HFF-Myc (cell line): ENCODE data around the gene ADARB2.

Experiments
- DNase-seq: peaks from one replicate; pipeline ENCODE4 v3.0.0-alpha.2; 2011; ENCODE audit warnings: low read depth; ENCODE audit errors: extremely low read depth
- H3K4me3 ChIP-seq: replicated peaks from 2 replicates; pipeline ENCODE4 v1.5.1; 2011; ENCODE audit warnings: low read depth, mild to moderate bottlenecking, control low read depth, low read length
- TF ChIP-seq, protein P1 (sequence below): IDR thresholded peaks from 2 replicates; pipeline ENCODE4 v1.5.1; 2012; ENCODE audit warnings: mild to moderate bottlenecking, low read depth, low read length, control low read depth; ENCODE audit errors: missing control alignments

ADARB2 gene

DNA sequence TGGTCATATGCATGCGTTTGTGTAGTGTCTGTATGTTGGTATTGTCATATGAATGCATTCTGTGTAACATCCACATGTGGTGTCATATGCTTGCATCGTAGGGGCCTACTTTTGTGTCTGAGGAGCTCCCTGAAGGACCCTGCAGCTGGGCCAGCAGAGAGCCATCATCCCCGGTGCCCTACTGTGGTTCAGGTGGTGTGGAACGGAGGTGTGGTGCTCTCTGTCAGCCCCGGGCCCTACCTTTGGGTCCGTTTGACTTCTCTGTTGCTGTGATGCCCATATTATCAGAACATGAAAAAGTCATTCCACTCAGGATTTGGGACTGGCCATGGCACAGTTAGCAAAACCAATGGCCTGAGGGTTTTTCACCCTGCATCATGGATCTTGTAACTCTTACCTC, 217.9 kb downstream of the ADARB2 start:
- no peak for DNase-seq
- no peak overlapping the region for H3K4me3 ChIP-seq
- TF ChIP-seq, protein P1, sequence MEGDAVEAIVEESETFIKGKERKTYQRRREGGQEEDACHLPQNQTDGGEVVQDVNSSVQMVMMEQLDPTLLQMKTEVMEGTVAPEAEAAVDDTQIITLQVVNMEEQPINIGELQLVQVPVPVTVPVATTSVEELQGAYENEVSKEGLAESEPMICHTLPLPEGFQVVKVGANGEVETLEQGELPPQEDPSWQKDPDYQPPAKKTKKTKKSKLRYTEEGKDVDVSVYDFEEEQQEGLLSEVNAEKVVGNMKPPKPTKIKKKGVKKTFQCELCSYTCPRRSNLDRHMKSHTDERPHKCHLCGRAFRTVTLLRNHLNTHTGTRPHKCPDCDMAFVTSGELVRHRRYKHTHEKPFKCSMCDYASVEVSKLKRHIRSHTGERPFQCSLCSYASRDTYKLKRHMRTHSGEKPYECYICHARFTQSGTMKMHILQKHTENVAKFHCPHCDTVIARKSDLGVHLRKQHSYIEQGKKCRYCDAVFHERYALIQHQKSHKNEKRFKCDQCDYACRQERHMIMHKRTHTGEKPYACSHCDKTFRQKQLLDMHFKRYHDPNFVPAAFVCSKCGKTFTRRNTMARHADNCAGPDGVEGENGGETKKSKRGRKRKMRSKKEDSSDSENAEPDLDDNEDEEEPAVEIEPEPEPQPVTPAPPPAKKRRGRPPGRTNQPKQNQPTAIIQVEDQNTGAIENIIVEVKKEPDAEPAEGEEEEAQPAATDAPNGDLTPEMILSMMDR, result no peak

DNA sequence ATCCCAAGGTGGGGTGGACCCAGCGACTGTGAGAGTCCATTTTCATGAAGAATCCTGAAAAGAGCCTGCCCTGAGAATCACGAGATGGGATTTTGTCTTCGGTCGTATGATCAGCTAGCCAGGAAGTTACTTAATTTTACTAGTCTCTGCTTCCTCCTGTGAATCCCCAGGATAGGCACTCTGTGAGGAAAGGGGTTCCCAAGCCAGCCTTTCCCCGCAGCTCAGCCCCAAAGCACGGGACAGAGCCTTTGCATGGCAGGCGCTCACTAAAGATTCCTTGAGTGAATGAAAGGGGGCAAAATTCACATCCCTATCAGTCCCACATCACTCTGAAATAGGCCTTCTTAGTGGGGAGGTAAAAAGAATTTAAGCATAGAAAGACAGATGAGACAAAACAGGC, 219.6 kb downstream of the ADARB2 start:
- no peak overlapping the region for H3K4me3 ChIP-seq
- no peak for DNase-seq
- TF ChIP-seq, protein P1, result no peak

DNA sequence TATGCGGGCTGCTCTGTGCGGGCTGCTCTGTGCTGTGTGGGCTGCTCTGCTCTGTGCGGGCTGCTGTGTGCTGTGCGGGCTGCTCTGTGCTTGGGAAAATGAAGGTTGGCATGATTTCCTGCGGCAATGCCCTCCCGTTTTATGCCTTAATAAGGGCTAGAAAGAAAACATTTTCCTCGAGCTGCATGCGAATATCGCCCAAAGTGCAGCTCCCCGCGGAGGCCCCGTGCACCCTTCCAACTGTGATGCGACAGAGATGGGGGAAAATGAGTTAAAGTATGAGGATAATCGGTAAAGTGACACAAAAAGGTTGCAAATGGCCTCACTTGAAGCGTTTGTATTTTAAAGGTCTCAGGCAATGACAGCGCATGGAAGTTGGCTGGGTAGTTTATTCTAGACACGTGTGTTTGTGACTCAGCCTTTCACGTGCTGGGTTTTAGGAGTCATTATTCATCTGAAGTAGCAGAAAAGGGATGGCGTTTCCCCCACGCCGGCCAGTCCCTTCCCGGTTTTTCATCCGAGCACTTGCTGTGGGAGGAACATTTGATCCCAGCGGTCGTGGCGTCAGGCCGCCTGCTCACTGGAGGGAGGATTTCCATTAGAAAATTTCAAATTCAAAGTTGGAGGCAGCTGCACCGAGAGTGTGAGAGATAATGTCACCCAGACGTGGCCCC, 220.7 kb downstream of the ADARB2 start:
- H3K4me3 ChIP-seq, result no peak overlapping the region
- TF ChIP-seq, protein P1, result no peak
- DNase-seq, result no peak

DNA sequence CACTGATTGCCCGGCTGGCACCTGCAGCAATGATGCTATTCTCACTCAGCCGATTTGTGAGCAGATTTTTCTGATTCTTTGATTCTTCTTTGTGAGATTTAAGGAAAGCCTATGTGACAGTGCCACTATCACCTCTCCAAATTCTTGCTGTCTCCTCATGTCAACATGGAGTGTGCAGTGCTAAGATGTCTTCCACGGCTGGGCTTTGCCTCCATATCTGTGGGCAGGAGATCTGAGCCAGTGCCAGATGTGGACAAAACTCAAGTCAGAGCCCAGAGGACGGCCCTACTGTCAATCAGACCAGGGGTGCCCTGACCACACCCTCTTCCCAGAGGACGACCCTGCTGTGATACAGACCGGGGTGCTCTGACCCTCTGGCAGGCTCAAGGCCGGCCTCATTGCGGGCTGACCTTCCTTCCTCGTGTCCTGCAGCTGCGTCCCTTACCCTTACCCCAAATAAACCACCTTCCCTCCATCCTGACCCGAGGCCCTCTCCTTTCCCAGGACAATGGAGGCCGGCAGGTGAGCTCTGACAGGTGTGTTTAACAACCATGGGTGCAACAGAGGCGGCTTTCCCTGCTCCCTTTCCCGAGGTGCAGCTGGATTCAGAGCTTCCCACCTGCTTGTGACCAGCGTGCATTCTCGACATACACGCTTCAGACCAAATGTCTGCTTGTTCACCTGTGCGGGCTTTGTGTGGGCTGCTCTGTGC, 221.4 kb downstream of the ADARB2 start:
- no peak for DNase-seq
- H3K4me3 ChIP-seq, result no peak overlapping the region
- TF ChIP-seq, protein P1, result no peak

DNA sequence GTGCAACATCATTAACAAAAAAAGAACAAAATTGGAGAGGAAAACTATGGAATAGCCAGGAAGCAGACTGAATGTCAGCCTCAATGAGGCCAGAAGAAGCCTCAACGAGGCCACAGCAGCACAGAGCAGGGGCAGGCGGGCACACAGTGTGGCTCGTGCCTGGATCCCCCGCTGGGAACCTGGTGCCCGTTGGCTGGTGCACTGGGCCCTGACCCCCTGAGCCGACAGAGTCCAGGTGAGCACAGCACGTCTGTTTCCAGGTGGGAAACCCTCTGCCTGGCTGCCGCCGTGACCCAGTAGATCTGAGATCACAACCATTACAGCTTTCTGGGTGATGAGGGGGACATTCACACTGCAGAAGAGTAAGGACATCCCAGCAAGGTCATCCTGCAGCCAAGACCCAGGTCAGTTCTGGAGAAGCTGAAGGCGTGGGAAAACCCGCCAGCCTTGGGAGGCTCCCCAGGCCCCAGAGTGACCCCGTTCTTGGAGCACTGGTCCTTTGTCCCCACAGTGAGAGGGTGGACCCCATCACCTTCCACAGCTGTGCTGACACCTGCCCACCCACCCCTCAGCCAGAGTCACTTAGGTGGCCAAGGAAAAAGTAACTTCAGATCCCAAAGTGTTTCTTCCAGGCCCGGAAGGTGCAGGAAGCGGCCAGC, 222.1 kb downstream of the ADARB2 start:
- TF ChIP-seq, protein P1, result no peak
- no peak overlapping the region for H3K4me3 ChIP-seq
- no peak for DNase-seq

DNA sequence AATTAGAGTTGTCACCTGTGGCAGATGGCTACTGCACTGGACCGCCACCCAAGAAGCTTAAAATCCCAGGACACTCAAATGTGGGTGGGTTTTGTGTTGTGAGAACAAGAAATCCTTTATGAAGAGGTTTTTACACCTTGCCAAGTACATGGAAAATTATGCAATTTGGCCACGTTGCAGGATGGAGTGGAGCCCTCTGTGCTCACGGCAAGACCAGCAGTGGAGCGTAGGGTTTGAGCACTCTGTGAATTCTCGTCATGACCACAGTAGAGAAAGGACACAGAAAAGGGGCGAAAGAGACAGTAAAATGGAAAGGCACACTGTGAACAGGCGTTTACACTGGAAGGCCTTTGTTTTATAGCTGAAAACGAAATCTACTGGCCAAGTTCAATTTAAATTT, 222.6 kb downstream of the ADARB2 start:
- TF ChIP-seq, protein P1, result no peak
- H3K4me3 ChIP-seq, result no peak overlapping the region
- DNase-seq, result no peak
